Spleen (tissue), 11 donors: Measurements from ENCODE around the gene ADAMTS17. TPM values are rescaled to one million over a fixed set of nuclear protein-coding genes. Genes with fewer than 3 reads are reported as not detected.

ENCODE experiments used
- DNase-seq: peaks from one replicate; pipeline ENCODE4 v3.0.0-alpha.2; 2020
- H3K27ac ChIP-seq, 8 donors: fragments of 200-600 bp; sonication (generic) in 7 of 8; 1 replicate in 4 of 8; 2 replicates in 4 of 8; pipeline versions ENCODE4 v1.5.0 to v1.8.0; 2016 to 2021; ENCODE audit warnings: inconsistent platforms in 4 of 8, mild to moderate bottlenecking in 4 of 8, moderate library complexity in 1 of 8
- H3K27me3 ChIP-seq, 7 donors: fragments of 200-600 bp; sonication (generic) in 6 of 7; replicated peaks in 1 of 7; 1 replicate in 4 of 7; 2 replicates in 3 of 7; pipeline versions ENCODE4 v1.5.0 to v1.8.0; 2016 to 2021; ENCODE audit warnings: inconsistent platforms in 3 of 7, mild to moderate bottlenecking in 1 of 7
- H3K36me3 ChIP-seq, 6 donors: fragments of 200-600 bp; sonication (generic) in 5 of 6; 1 replicate in 4 of 6; 2 replicates in 2 of 6; pipeline versions ENCODE4 v1.5.0 to v1.8.0; 2016 to 2021; ENCODE audit warnings: inconsistent platforms in 2 of 6
- H3K4me1 ChIP-seq, 6 donors: fragments of 200-600 bp; sonication (generic) in 5 of 6; 1 replicate in 3 of 6; 2 replicates in 3 of 6; pipeline versions ENCODE4 v1.5.0 to v1.8.0; 2016 to 2021; ENCODE audit warnings: inconsistent platforms in 3 of 6
- H3K4me3 ChIP-seq, 8 donors: fragments of 200-600 bp; sonication (generic) in 7 of 8; 1 replicate in 4 of 8; 2 replicates in 4 of 8; pipeline versions ENCODE4 v1.5.0 to v1.8.0; 2016 to 2021; ENCODE audit warnings: inconsistent platforms in 4 of 8, mild to moderate bottlenecking in 4 of 8, moderate library complexity in 2 of 8
- H3K9me3 ChIP-seq, 8 donors: fragments of 200-600 bp; sonication (generic) in 7 of 8; 1 replicate in 4 of 8; 2 replicates in 4 of 8; pipeline versions ENCODE4 v1.5.0 to v1.8.0; 2016 to 2021; ENCODE audit warnings: inconsistent platforms in 4 of 8
- CTCF ChIP-seq, 11 experiments: fragments of 200-600 bp in 7 of 11; fragments of 450-650 bp in 4 of 11; sonication (generic) in 4 of 11; IDR thresholded peaks in 8 of 11; conservative IDR thresholded peaks in 3 of 11; 1 replicate in 7 of 11; 2 replicates in 4 of 11; pipeline versions ENCODE4 v1.4.0 to v1.8.0; 2016 to 2021; ENCODE audit warnings: antibody characterized with exemption in 11 of 11, inconsistent platforms in 4 of 11, mild to moderate bottlenecking in 1 of 11
- POLR2A ChIP-seq, 3 donors: fragments of 450-650 bp; IDR thresholded peaks; one replicate each; pipeline ENCODE4 v1.5.1; 2017; ENCODE audit warnings: antibody characterized with exemption in 3 of 3, mild to moderate bottlenecking in 1 of 3
- POLR2AphosphoS5 ChIP-seq, 3 donors: sonication (generic); formaldehyde crosslinking; IDR thresholded peaks; one replicate each; pipeline ENCODE4 v1.5.1; 2017; ENCODE audit warnings: antibody characterized with exemption in 3 of 3
- WGBS, 5 donors: extraction: QIAGEN DNeasy Blood & Tissue Kit in 3 of 5; methylation state at CpG; one replicate each; pipeline versions ENCODE4 v1.1.5 to v1.1.7; 2013 to 2018; 5-methylcytosine and 5-hydroxymethylcytosine counted together
- intact Hi-C: fragments of 100-400 bp; cut with DNase I; formaldehyde crosslinking; loops from one replicate; pipeline ENCODE4 v1.15.0; 2023; ENCODE audit warnings: low total_unique reads
- polyA plus RNA-seq, 3 donors: library from polyadenylated mRNA; stranded (reverse); fragments of 200-250 nt; gene quantifications; one replicate each; pipeline ENCODE4 v1.2.1, GENCODE V29; 2013
- total RNA-seq, 7 donors: library from RNA; depleted of rRNA in 3 of 7; stranded (reverse); fragments of >200 nt in 3 of 7; fragmentation: NEBNext Ultra II Directional in 4 of 7; extraction: Animal tissue kit (Norgen Biotek cat#: 25700) in 4 of 7; gene quantifications; one replicate each; pipeline versions ENCODE4 v1.1.0 to v1.2.1, GENCODE V29; 2016 to 2021
- donor health status: healthy with polysubstance abuse.
- donor health status: DM: no; HTN: no; CAD: no; lungs with moderate emphysema.
- donor health status: DM: no; HTN: no; CAD: no.
- donor health status: Bipolar disorder and iron deficiency.
- donor health status: healthy.
- donor health status: DM: no; HTN: no; CAD: no.
- donor health status: DM: yes; HTN: yes; CAD: no.

Gene ADAMTS17
- total and polyA plus RNA-seq, 10 donors = 0.21 to 13.2 (median 5.8) TPM

- Histone ChIP-seq H3K36me3 (no peaks in the 10 kb centered on the region), H3K4me1 (no peaks in the 10 kb centered on the region), H3K27me3 (no peaks in the 10 kb centered on the region), H3K4me3 (no peak overlapping the region), H3K9me3 (peaks cover 0 to 4% (median 0%) of the 10 kb centered on the region in 8 donors), H3K27ac (no peak overlapping the region)
- WGBS, 5 donors = 75 to 82% (median 78%) methylated on average over 3 of the region's 3 CpGs
- intact Hi-C loops = no loop called here
- no peak for DNase-seq
- TF ChIP-seq POLR2A (IDR thresholded peaks at IDR 0.05) (no peak), CTCF (IDR thresholded peaks at IDR 0.05 in 8 of 11, conservative IDR thresholded peaks at IDR 0.05 in 3 of 11) (no peak), POLR2AphosphoS5 (IDR thresholded peaks at IDR 0.05) (no peak)
Measured at GRCh38 chr15:100133001-100133400, 208.8 kb downstream of the ADAMTS17 start.

- H3K27ac ChIP-seq = peak overlapping the region in 3 of 8 donors; percentile 29 to 41 (median 37)
- no peak for DNase-seq
- TF ChIP-seq POLR2A (IDR thresholded peaks at IDR 0.05) (no peak), CTCF (IDR thresholded peaks at IDR 0.05 in 8 of 11, conservative IDR thresholded peaks at IDR 0.05 in 3 of 11) (peak in 1 of 11 experiments; percentile 0), POLR2AphosphoS5 (IDR thresholded peaks at IDR 0.05) (no peak)
- intact Hi-C loops = no loop called here
- H3K36me3 ChIP-seq = no peaks in the 10 kb centered on the region
- H3K9me3 ChIP-seq = peaks cover 0 to 4% (median 0%) of the 10 kb centered on the region in 8 donors
- no peaks in the 10 kb centered on the region for H3K27me3 ChIP-seq
- H3K4me1 ChIP-seq = no peaks in the 10 kb centered on the region
- 84 to 91% (median 89%) methylated on average over 10 of the region's 10 CpGs for WGBS, 5 donors
- H3K4me3 ChIP-seq = peak overlapping the region in 1 of 8 donors; percentile 58
Measured at GRCh38 chr15:100132309-100132708, 209.5 kb downstream of the ADAMTS17 start.

GRCh38 chr15:100131321-100132224 is 210.2 kb downstream of the ADAMTS17 start:
- Histone ChIP-seq H3K36me3 (no peaks in the 10 kb centered on the region), H3K4me1 (no peaks in the 10 kb centered on the region), H3K27me3 (no peaks in the 10 kb centered on the region), H3K4me3 (peak overlapping the region in 5 of 8 donors; percentile 9 to 58 (median 30)), H3K27ac (peak overlapping the region in 5 of 8 donors; percentile 29 to 42 (median 37)), H3K9me3 (peaks cover 0 to 4% (median 0%) of the 10 kb centered on the region in 8 donors)
- TF ChIP-seq POLR2A (IDR thresholded peaks at IDR 0.05) (no peak), POLR2AphosphoS5 (IDR thresholded peaks at IDR 0.05) (peak in 2 of 3 donors; percentile 53 to 59), CTCF (IDR thresholded peaks at IDR 0.05 in 8 of 11, conservative IDR thresholded peaks at IDR 0.05 in 3 of 11) (peak in 9 of 11 experiments; percentile 20 to 51 (median 45))
- WGBS, 5 donors = 36 to 70% (median 56%) methylated on average over 18 to 25 of the region's 25 CpGs
- intact Hi-C loops = no loop called here
- no peak for DNase-seq

GRCh38 chr15:100129677-100130076 is 212.1 kb downstream of the ADAMTS17 start:
- H3K27me3 ChIP-seq = no peaks in the 10 kb centered on the region
- TF ChIP-seq POLR2AphosphoS5 (IDR thresholded peaks at IDR 0.05) = no peak
- TF ChIP-seq POLR2A (IDR thresholded peaks at IDR 0.05) = no peak
- TF ChIP-seq CTCF (IDR thresholded peaks at IDR 0.05 in 8 of 11, conservative IDR thresholded peaks at IDR 0.05 in 3 of 11) = no peak
- H3K27ac ChIP-seq = no peak overlapping the region
- DNase-seq = no peak
- intact Hi-C loops = no loop called here
- no peak overlapping the region for H3K4me3 ChIP-seq
- no peaks in the 10 kb centered on the region for H3K9me3 ChIP-seq
- no peaks in the 10 kb centered on the region for H3K36me3 ChIP-seq
- 85 to 90% (median 87%) methylated on average over 9 of the region's 9 CpGs for WGBS, 5 donors
- no peaks in the 10 kb centered on the region for H3K4me1 ChIP-seq
